Hepatocyte (in vitro differentiated cells): ENCODE data around the gene MS4A4E. TPM values are rescaled to one million over a fixed set of nuclear protein-coding genes. Genes with fewer than 3 reads are reported as not detected.

ENCODE experiments used
- DNase-seq: peaks from one replicate; pipeline ENCODE4 v3.0.0-alpha.2; 2016; ENCODE audit warnings: low spot score
- H2AFZ ChIP-seq: fragments of 200-600 bp; sonication (generic); 2 replicates; pipeline ENCODE4 v1.6.0; 2016; ENCODE audit warnings: antibody characterized with exemption, mild to moderate bottlenecking
- H3K27ac ChIP-seq: fragments of 200-600 bp; sonication (generic); 2 replicates; pipeline ENCODE4 v1.5.1; 2016; ENCODE audit warnings: mild to moderate bottlenecking
- H3K27me3 ChIP-seq: fragments of 200-600 bp; sonication (generic); 2 replicates; pipeline ENCODE4 v1.6.1; 2016
- H3K36me3 ChIP-seq: fragments of 200-600 bp; sonication (generic); replicated peaks from 2 replicates; pipeline ENCODE4 v1.5.1; 2016; ENCODE audit warnings: low read depth; ENCODE audit not compliant: insufficient read depth
- H3K4me1 ChIP-seq: fragments of 200-600 bp; sonication (generic); 2 replicates; pipeline ENCODE4 v1.5.1; 2016; ENCODE audit warnings: mild to moderate bottlenecking, moderate library complexity; ENCODE audit not compliant: insufficient read depth
- H3K4me2 ChIP-seq: fragments of 200-600 bp; sonication (generic); 2 replicates; pipeline ENCODE4 v1.6.0; 2016
- H3K4me3 ChIP-seq: fragments of 200-600 bp; sonication (generic); 2 replicates; pipeline ENCODE4 v1.5.1; 2016; ENCODE audit warnings: mild to moderate bottlenecking
- H3K79me2 ChIP-seq: fragments of 200-600 bp; sonication (generic); 2 replicates; pipeline ENCODE4 v1.6.0; 2017; ENCODE audit warnings: mild to moderate bottlenecking
- H3K9me2 ChIP-seq: fragments of 200-600 bp; sonication (generic); replicated peaks from 2 replicates; pipeline ENCODE4 v1.6.0; 2017; ENCODE audit warnings: mild to moderate bottlenecking; ENCODE audit not compliant: insufficient read depth
- H3K9me3 ChIP-seq: fragments of 200-600 bp; sonication (generic); 2 replicates; pipeline ENCODE4 v1.5.1; 2016; ENCODE audit warnings: low read depth, mild to moderate bottlenecking
- H4K20me1 ChIP-seq: fragments of 200-600 bp; sonication (generic); 2 replicates; pipeline ENCODE4 v1.6.0; 2016; ENCODE audit warnings: mild to moderate bottlenecking; ENCODE audit not compliant: insufficient read depth, poor library complexity, severe bottlenecking
- CTCF ChIP-seq: fragments of 200-600 bp; sonication (generic); IDR thresholded peaks from 2 replicates; pipeline ENCODE4 v1.5.1; 2016; ENCODE audit warnings: antibody characterized with exemption, mild to moderate bottlenecking; ENCODE audit not compliant: poor library complexity
- EZH2 ChIP-seq: fragments of 200-600 bp; sonication (generic); IDR thresholded peaks from 2 replicates; pipeline ENCODE4 v1.6.1; 2016; ENCODE audit warnings: antibody characterized with exemption, mild to moderate bottlenecking, borderline replicate concordance
- EZH2phosphoT487 ChIP-seq: fragments of 200-600 bp; sonication (generic); IDR thresholded peaks from one replicate; pipeline ENCODE4 v1.6.1; 2018; ENCODE audit warnings: antibody characterized with exemption, mild to moderate bottlenecking, low read depth, moderate library complexity; ENCODE audit not compliant: unreplicated experiment, severe bottlenecking
- whole genome bisulfite sequencing: methylation state at CpG from one replicate; pipeline ENCODE4 v1.1.6; 2016; ENCODE audit warnings: low lambda C conversion rate; ENCODE audit errors: missing lambda C conversion rate; 5-methylcytosine and 5-hydroxymethylcytosine counted together
- polyA plus RNA-seq: library from polyadenylated mRNA; unstranded; fragments of >200 nt; fragmentation: Nextera tagmentation; extraction: Ambion mirVana; gene quantifications from 2 replicates; pipeline ENCODE4 v1.2.1, GENCODE V29; 2016
- total RNA-seq: library from RNA; depleted of rRNA; stranded (reverse); fragments of >200 nt; gene quantifications from 2 replicates; pipeline ENCODE4 v1.2.3, GENCODE V29; 2014

Gene MS4A4E
- total and polyA plus RNA-seq, 2 experiments from 2014 or later = not detected

- H2AFZ ChIP-seq = no peak overlapping the region
- no peaks in the 10 kb centered on the region for H3K36me3 ChIP-seq
- no peak overlapping the region for H3K4me3 ChIP-seq
- no peak overlapping the region for H3K27ac ChIP-seq
- no peaks in the 10 kb centered on the region for H3K27me3 ChIP-seq
- H3K4me1 ChIP-seq = no peaks in the 10 kb centered on the region
- H3K9me3 ChIP-seq = no peaks in the 10 kb centered on the region
- H3K79me2 ChIP-seq = no peaks in the 10 kb centered on the region
- 56% methylated on average over 6 of the region's 6 CpGs for WGBS
- no peaks in the 10 kb centered on the region for H3K9me2 ChIP-seq
- no peaks in the 10 kb centered on the region for H4K20me1 ChIP-seq
- TF ChIP-seq EZH2 = no peak
- TF ChIP-seq CTCF = peak; percentile 53
- no peak for TF ChIP-seq EZH2phosphoT487
- peak; percentile 46 for DNase-seq
- H3K4me2 ChIP-seq = no peak overlapping the region
Measured at GRCh38 chr11:60251485-60252212, 8.7 kb upstream of the MS4A4E start.

DNA sequence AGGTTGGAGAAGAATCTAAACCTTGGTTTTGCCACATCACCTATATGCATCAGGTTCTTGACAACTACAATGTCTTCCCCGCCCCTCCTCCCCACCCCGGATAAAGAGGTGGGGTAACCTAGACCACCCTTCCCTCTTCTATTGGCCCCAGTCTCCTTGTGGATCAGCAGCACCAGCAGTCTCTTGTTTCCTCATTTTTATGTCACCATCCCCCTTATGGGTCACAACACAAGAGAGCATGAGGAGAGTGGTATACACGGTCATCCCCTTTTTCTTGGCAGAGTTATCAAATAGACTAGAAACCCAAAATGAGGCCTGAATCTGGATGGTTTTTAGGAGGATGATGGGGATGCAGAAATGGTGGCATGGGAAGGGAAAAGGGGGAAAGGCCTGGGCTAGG is 1.2 kb downstream of the MS4A4E start:
- no peaks in the 10 kb centered on the region for H3K36me3 ChIP-seq
- H3K9me2 ChIP-seq = no peaks in the 10 kb centered on the region
- H3K27ac ChIP-seq = no peak overlapping the region
- H3K4me2 ChIP-seq = no peak overlapping the region
- no peaks in the 10 kb centered on the region for H3K4me1 ChIP-seq
- no peaks in the 10 kb centered on the region for H4K20me1 ChIP-seq
- H2AFZ ChIP-seq = no peak overlapping the region
- TF ChIP-seq EZH2phosphoT487 = no peak
- no peak for TF ChIP-seq CTCF
- TF ChIP-seq EZH2 = no peak
- no peak for DNase-seq
- H3K4me3 ChIP-seq = no peak overlapping the region
- no peaks in the 10 kb centered on the region for H3K27me3 ChIP-seq
- H3K9me3 ChIP-seq = no peaks in the 10 kb centered on the region
- H3K79me2 ChIP-seq = no peaks in the 10 kb centered on the region
- 86% methylated on average over 3 of the region's 3 CpGs for WGBS

GRCh38 chr11:60240662-60241061 is 2.3 kb downstream of the MS4A4E start:
- no peak for DNase-seq
- Histone ChIP-seq H3K9me3 (no peaks in the 10 kb centered on the region), H3K4me2 (no peak overlapping the region), H3K36me3 (no peaks in the 10 kb centered on the region), H3K27ac (no peak overlapping the region), H2AFZ (no peak overlapping the region), H3K9me2 (no peaks in the 10 kb centered on the region), H3K27me3 (no peaks in the 10 kb centered on the region), H4K20me1 (no peaks in the 10 kb centered on the region), H3K79me2 (no peaks in the 10 kb centered on the region), H3K4me1 (no peaks in the 10 kb centered on the region), H3K4me3 (no peak overlapping the region)
- 86% methylated on average over 5 of the region's 5 CpGs for WGBS
- TF ChIP-seq EZH2phosphoT487 = no peak
- TF ChIP-seq CTCF = no peak
- TF ChIP-seq EZH2 = no peak
